CD1c-positive myeloid dendritic cell (primary cell): ENCODE data around the gene MAU2.
"Not testable (repeated sequence)": the region's sequence is repeated elsewhere in the genome, so short reads cannot be mapped to it uniquely, and the experiment has no call there.

Experiments
- DNase-seq: peaks from one replicate; pipeline ENCODE4 v3.0.0-alpha.2; 2016; ENCODE audit errors: extremely low spot score

Gene MAU2

DNA sequence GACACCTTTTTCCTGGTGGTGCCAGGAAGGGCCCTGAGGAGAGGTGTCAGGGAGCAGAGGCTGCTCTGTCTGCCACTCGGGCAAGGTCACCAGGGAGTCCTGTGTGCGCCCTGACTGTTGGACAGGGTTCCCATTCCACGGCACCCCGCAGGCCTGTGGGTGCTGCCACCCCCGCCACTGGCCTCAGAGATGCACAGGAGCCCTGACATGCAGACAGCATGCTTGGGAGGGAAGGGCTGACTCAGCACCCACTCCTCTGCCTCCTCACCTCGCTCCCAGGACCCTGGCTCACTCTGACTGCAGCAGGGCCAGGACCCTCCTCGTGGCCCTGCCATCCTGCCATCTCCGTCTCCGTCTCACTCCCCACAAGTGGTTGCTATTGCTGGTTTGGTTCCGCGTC lies 25.3 kb downstream of the MAU2 start:
- no peak for DNase-seq

DNA sequence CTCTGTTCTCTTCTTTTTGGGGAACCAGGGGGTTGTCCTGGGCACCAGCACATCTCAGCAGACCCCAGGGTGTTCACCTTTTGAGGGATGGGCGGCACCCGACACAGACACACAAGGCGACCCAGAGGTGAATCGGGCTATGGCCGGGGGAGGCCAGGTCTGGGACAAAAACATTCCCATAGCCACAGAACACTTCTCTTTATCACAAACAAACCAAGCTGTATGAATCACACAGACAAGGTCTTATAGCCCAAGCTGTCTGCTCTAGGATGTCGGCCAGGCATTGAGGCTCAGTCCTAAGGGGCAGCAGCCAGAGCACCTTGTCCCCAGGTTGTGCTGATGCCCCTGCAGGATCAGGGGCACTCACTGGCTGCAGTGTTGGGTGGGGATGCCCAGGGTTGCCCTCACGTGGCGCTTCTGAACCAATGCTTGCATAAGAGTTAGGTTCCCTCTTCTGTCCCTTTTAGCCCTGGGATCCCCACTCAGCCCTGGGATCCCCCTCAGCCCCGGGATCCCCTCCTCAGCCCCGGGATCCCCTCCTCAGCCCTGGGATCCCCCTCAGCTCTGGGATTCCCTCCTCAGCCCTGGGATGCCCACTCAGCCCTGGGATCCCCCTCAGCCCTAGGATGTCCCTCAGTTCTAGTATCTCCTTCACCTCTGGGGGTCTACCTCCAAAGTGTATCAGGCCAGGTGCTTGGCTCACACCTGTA lies 26.9 kb downstream of the MAU2 start:
- no peak for DNase-seq

DNA sequence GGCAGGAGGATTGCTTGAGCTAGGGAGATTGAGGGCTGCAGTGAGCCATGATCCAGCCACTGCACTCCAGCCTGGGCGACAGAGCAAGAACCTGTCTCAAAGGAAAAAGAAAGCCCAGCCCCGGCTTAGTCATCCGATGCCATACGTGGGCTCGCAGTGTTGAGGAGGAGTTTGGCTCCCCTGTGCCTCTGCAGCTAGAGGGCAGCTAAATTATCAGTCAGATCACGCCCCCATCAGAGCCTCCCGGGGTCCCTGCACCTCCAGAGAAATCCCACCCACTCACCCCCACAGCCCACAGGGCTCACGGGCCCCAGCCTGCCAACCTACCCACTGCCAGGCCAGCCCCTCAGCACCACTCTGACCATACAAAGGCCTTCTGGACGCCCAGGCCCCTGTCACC lies 27.6 kb downstream of the MAU2 start:
- DNase-seq = no peak

DNA sequence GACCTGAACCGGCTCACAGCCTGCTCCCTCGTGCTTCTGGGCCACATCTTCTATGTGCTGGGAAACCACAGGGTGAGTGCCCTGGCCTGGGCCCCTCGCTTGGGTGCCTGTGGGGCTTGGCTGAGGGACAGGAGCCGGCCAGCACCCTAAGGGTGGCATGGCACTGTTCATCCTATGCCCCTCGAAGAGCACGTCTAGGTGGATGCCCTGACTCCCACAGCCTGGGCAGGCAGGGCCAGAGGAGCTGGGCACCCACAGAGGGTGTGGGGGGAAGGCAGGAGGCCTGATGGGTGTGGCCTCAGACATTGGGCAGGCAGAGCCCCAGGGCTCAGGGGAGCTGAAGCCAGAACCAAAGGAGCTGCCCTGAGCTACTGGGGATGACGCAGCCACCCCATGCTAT lies 28.7 kb downstream of the MAU2 start:
- no peak for DNase-seq

DNA sequence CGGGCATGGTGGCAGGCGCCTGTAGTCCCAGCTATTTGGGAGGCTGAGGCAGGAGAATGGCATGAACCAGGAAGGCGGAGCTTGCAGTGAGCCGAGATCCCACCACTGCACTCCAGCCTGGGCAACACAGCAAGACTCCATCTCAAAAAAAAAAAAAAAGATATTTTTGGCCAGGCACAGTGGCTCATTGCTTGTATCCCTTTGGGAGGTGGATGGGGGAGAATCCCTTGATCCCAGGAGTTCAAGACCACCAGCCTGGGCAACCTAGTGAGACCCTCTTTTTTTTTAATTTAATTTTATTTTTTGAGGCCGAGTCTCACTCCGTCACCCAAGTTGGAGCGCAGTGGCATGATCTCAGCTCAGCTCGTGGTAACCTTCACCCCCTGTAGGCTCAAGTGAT lies 30.1 kb downstream of the MAU2 start:
- DNase-seq = not testable (repeated sequence)

DNA sequence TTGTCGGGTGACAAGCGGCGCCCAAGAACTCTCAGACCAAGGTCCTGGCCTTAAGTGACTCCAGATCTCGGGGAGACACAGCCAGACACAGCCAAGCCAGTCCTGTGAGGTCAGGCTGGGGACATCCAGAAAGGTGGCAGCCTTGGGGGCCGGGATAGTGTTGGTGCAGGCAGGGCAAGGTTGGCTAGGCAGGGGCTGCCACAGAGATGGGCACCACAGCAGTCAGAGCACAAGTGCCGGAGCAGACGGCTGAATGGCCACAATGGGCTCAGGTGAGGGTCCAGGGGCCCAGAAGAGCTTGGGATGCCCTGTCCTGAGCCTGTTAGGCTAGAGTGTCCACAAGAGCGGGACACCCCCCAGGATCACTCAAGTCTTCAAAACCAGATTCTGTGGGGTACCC lies 32.2 kb downstream of the MAU2 start:
- DNase-seq = no peak

DNA sequence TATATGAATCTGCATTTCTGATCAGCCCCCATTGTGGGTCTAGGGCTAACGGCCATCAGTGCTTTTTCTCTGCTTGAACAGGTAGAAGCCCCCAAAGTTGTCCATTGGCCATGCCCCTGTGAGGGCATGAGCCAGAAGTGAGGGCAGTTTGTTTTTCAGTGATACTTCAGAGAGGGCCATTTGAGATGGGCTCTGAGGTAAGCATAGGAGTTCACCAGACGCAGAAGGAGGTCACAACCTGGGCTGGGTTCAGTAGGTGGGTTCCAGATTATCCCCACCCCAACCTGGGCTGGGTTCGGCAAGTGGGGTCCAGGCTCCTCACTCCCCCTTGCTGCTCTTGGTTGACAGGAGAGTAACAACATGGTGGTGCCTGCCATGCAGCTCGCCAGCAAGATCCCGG lies 33.4 kb downstream of the MAU2 start:
- no peak for DNase-seq

DNA sequence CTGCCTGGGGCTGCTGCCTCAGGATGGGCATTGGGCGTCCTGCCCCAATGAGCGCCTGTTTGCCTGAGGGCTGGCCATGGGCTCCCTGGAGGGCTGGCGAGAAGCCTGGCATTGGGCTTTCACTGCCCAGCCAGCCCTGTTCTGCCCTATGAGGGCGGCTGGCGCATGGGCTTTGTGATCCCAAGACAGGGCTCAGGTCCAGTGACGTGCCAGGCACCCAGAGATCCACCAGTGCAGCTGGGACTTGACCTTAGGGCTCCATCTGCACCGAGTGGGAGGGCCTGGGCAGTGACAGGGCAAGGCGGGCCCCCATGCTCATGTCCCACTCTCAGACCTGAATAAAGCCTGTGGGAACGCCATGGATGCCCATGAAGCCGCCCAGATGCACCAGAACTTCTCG lies 34.3 kb downstream of the MAU2 start:
- no peak for DNase-seq

DNA sequence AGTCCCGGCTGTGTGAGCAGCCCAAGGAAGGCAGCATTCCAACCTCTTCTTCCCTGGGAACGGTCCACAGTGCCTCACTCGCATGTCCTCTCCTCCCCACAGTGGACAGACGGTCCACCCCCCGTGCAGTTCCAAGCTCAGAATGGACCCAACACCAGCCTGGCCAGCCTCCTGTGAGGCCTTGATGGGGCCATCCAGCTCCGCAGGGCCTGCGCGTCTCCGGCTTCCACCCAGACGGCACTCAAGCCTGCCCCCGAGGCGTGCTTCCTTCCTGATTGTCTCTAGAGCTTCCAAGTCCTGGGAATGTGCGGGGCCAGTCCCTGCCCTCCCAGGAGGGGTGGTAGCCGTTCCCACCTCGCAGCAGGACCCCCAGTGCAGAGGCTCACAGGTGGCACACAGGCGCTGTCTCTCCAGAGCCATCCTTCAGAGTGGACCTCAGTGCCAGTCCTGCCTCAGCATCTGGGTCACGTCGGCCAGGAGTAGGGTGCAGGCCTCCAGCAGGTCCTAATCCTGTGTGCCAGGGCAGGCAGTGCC lies 35.0 kb downstream of the MAU2 start:
- no peak for DNase-seq

DNA sequence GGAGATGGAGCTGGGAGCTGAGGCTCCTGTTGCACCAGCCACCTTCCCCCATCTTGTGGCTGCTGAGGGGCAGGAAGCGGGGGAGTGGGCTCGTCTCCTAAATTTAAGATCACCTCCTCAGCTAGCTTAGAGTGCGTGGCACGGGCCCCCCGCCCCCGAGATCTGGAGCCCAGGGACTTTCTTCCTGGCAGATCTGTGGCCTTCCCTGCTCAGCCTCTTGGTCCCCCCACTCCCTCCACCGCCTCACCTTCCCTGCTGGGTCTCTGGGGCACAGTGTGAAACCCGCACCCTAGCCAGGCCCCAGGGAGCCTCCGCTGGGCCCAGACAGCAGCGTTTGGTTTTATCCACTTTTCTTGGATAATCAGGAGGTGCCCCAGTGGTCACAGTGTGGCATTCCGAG lies 35.9 kb downstream of the MAU2 start:
- no peak for DNase-seq

DNA sequence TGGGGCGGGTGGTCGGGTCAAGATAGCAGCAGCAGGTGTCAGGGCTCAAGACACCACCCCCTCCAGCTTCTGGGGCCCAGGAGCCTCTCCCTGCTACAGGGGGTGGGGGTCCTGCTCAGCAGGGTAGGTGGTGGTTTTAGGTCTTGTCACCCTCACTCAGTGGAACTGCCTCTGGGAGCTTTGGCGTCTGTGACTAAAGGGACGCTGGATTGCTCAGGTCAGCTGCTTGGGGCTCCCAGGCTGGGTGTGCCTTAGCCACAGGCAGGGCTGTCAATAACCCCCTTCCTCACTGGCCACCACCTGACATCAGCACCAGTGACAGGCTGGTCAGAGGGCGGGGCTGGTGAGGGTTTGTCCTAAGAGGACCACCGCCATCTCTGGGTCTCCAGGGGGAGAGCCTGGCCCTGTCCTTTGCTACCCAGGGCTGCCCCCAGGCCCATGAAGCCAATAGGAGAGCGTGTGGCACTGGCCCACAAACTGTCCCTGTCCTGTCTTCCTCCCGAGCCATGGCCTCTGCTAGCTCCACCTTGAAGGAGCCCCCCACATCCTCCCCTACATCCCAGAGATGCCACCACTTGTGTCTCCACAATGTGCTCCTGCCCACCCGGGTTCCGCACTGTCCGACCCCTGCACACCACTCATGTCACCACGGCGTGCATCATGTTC lies 36.4 kb downstream of the MAU2 start:
- no peak for DNase-seq

DNA sequence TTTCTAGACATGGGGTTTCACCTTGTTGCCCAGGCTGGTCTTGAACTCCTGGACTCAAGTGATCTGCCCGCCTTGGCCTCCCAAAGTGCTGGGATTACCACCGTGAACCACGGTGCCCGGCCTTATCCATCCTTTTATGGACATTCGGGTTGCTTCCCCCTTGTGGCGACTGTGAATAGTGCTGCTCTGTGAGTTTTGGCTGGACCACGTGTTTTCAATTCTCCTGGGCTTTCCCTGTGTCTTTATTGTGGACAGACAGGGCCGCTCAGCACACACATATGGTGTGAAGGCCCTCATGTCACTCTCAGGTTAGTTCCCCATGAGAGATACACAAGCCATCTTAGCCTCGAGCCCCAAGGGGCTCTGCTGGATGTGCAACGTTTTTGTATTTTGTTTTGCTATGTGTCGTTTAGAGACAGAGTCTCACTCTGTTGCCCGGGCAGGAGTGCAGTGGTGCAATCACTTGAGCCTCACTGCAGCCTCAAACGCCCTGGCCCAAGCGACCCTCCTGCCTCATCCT lies 40.5 kb downstream of the MAU2 start:
- peak; percentile 81 for DNase-seq

DNA sequence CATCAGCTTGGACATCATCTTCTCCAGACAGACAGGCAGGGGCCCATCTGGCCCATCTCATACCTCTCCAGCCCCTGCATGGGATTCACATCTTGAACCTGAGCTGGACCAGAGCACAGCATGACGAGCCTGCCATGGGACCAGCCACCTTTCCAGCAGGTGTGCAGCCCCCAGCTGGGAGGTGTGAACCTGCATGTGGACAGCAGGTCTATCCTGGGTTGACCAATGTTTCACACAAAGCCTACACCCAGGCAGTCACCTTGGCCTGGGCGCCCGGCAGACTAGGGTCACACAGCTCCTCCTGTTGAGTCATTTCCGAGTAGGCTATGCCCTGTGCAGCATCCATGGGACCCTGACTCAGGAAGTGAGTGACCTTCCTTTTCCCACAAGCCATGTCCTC lies 41.4 kb downstream of the MAU2 start:
- no peak for DNase-seq

DNA sequence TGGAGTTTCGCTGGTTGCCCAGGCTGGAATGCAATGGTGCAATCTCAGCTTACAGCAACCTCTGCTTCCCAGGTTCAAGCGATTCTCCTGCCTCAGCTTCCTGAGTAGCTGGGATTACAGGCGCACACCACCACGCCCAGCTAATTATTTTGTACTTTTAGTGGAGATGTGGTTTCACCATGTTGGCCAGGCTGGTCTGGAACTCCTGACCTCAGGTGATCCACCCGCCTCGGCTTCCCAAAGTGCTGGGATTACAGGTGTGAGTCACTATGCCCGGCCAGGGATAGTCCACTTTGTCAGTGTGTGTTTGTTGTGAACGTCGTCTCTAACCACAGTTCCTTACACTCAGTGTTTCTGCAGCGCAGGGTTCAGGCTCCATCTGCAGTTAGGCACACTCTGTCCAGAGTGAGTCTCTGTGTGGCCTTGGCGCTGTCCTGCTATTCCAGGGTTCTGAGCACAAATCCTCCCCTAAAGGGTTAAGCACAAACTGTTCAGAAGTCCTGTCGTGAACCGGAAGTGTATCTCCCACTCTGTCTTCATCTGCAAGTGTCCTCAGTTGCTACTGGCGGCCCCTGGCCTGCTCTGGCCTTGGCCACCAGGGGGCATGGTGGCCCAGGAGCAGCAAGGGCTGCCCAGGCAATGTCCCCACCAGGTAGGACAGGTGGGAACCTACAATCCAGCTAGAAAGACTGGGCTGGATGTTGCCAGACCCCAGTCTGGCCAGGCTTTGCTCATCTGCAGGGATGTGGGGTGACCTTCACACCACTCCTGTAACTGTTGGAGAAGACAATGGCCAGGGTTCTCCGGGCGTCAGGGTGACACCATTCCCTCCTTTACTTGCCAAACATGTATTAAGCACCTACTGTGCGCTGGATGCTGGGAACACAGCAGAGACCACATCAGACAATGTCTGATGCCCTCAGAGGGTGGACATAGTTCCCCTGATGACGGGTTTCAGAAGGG lies 46.1 kb downstream of the MAU2 start:
- peak; percentile 80 for DNase-seq

DNA sequence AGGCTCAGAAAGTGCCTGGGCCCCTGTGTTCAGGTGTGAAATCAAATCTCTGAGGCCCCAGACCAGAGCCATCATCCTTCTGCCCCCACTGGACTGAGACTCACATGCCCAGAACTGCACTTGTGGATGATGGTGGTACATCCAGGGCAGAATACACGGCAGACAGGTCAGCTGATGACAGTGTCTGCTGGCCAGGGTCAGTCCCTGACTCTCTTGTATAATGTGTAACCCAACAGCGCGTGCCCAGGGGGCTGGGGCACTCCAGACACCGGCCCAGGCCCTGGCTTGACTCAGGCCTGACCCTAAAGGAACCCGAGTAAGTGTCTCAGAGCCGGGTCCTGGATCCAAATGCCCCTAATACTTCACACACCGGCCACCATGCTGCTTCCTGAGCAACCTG lies 47.5 kb downstream of the MAU2 start:
- no peak for DNase-seq

DNA sequence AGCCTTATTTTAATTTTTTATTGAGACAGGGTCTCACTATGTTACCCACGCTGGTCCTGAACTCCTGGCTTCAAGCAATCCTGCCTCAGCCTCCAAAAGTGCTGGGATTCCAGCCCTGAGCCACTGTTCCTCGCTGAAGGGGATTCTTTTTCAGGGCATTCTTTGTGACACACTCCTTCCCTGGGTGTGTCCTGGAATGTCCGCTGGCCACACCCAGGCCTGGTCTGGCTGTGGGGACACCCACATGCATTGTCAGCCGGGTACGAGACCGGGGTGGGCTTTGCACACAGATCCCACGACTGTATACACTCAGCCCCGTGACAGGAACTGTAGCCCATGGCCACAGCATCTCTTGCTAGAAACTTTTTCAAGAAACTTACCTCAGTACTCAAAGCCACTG lies 50.4 kb downstream of the MAU2 start:
- DNase-seq = no peak

DNA sequence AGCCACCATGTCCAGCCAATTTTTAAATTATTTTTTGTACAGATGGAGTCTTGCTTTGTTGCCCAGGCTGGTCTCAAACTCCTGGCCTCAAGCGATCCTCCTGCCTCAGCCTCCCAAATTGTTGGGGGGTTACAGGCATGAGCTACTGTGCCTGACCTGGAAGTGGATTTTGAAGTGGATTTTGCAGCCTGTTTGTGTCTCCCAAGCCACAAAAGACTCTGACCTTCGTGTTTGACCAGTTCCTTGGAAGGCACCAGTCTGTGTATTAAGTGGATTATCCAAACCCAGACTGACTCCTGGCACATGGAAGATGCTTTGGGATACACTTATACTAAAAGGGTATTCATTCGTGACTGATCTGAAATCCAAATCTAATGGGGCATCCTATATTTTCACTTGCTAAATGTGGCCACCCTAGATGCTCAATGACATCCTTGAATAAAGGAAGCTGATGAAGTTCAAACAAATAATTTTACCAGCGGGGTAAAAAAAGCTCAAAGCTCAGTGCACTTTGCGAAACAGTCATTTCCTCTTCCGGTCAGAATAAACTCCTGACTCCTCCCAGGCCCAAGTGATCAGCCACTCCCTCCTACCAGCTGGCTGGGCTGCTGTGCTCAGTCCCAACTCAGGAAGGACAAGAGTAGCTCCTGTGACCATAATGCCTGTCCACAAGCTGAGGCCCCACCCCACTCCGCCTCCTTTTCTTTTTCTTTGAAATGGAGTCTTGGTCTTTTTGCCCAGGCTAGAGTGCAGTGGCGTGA lies 52.2 kb downstream of the MAU2 start:
- peak; percentile 86 for DNase-seq

DNA sequence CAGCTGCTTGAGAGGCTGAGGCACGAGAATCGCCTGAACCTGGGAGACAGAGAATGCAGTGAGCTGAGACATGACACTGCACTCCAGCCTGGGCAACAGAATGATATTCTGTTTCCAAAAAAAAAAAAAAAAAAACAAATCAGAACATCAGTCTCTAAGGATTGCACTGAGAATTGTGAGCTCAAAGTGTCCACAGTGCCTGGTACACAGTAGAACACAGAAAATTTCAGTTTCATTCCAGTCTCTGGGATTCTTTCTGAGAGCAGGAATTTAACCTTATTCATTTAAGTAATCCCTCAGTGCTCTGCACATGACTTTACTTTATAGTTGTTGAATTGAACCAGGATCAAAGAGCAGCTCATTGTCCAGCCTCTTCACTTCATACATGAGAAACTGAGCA lies 58.9 kb downstream of the MAU2 start:
- DNase-seq = no peak

DNA sequence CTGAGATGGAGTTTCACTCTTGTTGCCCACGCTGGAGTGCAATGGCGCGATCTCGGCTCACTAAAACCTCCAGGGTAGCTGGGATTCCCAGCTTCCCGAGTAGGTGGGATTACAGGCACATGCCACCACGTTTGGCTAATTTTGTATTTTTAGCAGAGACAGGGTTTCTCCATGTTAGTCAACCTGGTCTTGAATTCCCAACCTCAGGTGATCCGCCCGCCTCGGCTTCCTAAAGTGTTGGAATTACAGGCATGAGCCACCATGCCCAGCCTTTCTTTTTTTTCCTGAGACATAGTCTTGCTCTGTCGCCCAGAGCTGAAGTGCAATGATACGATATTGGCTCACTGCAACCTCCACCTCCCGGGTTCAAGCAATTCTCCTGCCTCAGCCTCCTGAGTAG lies 59.7 kb downstream of the MAU2 start:
- not testable (repeated sequence) for DNase-seq

DNA sequence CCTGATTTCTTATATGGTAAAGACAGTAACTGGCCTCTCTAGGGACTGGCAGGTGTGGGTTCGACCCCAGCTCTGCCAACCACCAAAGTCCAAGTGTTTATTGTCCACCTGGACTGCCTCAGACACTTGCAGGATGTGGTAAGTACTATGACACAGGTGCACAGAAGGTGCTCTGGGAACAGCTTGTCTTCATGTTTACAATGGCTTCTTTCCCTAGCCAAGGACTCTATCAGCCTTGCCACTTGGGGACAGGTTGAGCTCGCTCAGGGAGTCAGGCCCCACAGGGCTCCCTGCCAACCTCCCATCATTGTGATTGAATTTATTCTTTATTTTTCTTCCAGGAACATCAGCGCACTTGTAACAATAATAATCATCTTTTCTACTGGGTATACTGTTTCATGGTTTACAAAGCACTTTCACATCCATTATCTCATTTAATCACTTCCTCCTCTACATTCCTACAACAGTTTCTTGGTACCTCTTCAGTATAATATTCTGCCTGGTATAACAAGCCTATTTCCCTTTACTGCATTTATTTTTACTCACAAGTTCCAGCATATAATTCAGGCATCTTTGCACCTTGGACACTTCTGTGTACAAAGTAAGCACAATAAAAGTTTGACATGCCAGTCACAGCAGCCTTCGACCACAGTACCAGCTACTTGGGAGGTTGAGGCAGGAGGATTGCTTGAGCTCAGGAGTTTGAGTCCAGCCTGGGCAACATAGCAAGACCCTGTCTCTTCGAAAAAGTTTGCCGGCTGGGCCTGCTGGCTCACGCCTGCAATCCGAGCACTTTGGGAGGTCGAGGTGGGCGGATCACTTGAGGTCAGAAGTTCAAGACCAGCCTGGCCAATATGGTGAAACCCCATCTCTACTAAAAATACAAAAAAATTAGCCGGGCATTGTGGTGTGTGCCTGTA lies 60.6 kb downstream of the MAU2 start:
- peak; percentile 32 for DNase-seq
